A549 (cell line): Measurements from ENCODE around the gene DHRS12.

Experiments
- BHLHE40 ChIP-seq: IDR thresholded peaks from 2 replicates; pipeline ENCODE4 v1.6.1; 2012; ENCODE audit warnings: low read depth, low read length, inconsistent platforms
- HDAC2 ChIP-seq: fragments of 200-600 bp; sonication (generic); IDR thresholded peaks from 2 replicates; pipeline ENCODE4 v1.6.1; 2016
- HOXB5 ChIP-seq: fragments of 250-450 bp; sonication (Bioruptor Pico); IDR thresholded peaks from 2 replicates; pipeline ENCODE4 v1.5.0; 2020; ENCODE audit warnings: mild to moderate bottlenecking, moderate library complexity
- POLR2AphosphoS2 ChIP-seq: conservative IDR thresholded peaks from 2 replicates; pipeline ENCODE4 v1.6.1; 2012; ENCODE audit warnings: low read length, improper control_type of control experiment, inconsistent platforms
- SMC3 ChIP-seq: fragments of >200 bp; sonication (Bioruptor Twin); formaldehyde crosslinking; IDR thresholded peaks from 3 replicates; pipeline ENCODE4 v1.6.1; 2018; ENCODE audit warnings: inconsistent platforms
- ZSCAN20 ChIP-seq: fragments of 250-450 bp; sonication (Bioruptor Pico); IDR thresholded peaks from 2 replicates; pipeline ENCODE4 v1.8.0; 2022; ENCODE audit warnings: mild to moderate bottlenecking, moderate library complexity
- TF ChIP-seq, protein P1 (sequence below): fragments of >200 bp; sonication (Bioruptor Twin); formaldehyde crosslinking; IDR thresholded peaks from 3 replicates; pipeline ENCODE4 v1.5.1; 2016
- TF ChIP-seq, protein P2 (sequence below): IDR thresholded peaks from 2 replicates; pipeline ENCODE4 v1.6.1; 2012
- TF ChIP-seq, protein P3 (sequence below): fragments of 200-600 bp; sonication (generic); IDR thresholded peaks from 2 replicates; pipeline ENCODE4 v1.6.1; 2016; ENCODE audit warnings: antibody characterized with exemption, mild to moderate bottlenecking, moderate library complexity

DNA sequence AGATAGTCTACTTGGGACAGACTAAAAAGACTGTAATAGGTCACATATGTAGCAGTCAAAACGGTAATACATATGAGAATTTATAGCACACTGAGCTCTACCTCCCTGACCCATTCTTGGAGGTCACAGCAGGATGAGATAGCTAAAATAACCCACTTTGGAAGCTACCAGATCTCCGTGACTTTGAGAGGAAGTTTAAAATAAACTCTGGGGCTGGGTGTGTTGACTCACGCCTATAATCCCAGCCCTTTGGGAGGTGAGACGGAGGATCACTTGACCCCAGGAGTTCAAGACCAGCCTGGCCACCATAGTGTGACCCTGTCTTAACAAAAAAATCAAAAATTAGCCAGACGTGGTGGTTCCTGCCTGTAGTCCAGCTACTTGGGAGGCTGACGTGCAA, 45.3 kb downstream of the DHRS12 start:
- no peak for TF ChIP-seq BHLHE40
- TF ChIP-seq, protein P1, sequence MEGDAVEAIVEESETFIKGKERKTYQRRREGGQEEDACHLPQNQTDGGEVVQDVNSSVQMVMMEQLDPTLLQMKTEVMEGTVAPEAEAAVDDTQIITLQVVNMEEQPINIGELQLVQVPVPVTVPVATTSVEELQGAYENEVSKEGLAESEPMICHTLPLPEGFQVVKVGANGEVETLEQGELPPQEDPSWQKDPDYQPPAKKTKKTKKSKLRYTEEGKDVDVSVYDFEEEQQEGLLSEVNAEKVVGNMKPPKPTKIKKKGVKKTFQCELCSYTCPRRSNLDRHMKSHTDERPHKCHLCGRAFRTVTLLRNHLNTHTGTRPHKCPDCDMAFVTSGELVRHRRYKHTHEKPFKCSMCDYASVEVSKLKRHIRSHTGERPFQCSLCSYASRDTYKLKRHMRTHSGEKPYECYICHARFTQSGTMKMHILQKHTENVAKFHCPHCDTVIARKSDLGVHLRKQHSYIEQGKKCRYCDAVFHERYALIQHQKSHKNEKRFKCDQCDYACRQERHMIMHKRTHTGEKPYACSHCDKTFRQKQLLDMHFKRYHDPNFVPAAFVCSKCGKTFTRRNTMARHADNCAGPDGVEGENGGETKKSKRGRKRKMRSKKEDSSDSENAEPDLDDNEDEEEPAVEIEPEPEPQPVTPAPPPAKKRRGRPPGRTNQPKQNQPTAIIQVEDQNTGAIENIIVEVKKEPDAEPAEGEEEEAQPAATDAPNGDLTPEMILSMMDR = no peak
- TF ChIP-seq, protein P2, sequence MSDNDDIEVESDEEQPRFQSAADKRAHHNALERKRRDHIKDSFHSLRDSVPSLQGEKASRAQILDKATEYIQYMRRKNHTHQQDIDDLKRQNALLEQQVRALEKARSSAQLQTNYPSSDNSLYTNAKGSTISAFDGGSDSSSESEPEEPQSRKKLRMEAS = no peak
- no peak for TF ChIP-seq ZSCAN20 (CRISPR knock-in tag)
- TF ChIP-seq HDAC2 = no peak
- no peak for TF ChIP-seq SMC3
- TF ChIP-seq, protein P3, sequence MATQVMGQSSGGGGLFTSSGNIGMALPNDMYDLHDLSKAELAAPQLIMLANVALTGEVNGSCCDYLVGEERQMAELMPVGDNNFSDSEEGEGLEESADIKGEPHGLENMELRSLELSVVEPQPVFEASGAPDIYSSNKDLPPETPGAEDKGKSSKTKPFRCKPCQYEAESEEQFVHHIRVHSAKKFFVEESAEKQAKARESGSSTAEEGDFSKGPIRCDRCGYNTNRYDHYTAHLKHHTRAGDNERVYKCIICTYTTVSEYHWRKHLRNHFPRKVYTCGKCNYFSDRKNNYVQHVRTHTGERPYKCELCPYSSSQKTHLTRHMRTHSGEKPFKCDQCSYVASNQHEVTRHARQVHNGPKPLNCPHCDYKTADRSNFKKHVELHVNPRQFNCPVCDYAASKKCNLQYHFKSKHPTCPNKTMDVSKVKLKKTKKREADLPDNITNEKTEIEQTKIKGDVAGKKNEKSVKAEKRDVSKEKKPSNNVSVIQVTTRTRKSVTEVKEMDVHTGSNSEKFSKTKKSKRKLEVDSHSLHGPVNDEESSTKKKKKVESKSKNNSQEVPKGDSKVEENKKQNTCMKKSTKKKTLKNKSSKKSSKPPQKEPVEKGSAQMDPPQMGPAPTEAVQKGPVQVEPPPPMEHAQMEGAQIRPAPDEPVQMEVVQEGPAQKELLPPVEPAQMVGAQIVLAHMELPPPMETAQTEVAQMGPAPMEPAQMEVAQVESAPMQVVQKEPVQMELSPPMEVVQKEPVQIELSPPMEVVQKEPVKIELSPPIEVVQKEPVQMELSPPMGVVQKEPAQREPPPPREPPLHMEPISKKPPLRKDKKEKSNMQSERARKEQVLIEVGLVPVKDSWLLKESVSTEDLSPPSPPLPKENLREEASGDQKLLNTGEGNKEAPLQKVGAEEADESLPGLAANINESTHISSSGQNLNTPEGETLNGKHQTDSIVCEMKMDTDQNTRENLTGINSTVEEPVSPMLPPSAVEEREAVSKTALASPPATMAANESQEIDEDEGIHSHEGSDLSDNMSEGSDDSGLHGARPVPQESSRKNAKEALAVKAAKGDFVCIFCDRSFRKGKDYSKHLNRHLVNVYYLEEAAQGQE = no peak
- no peak for TF ChIP-seq HOXB5
- no peak for TF ChIP-seq POLR2AphosphoS2
